GM19193 (cell line): ENCODE measurements around the gene HCFC1.

Source experiments
- POLR2A ChIP-seq: IDR thresholded peaks from 4 replicates; pipeline ENCODE4 v1.6.1; 2011; ENCODE audit not compliant: insufficient read depth, insufficient read length; ENCODE audit errors: extremely low read depth

HCFC1 gene

GRCh38 chrX:153932220-153932915, 39.2 kb downstream of the HCFC1 start:
- no peak for TF ChIP-seq POLR2A

- TF ChIP-seq POLR2A, result no peak
These were observed 39.9 kb downstream of the HCFC1 start for GRCh38 chrX:153931748-153932147.

- no peak for TF ChIP-seq POLR2A
These were observed 40.5 kb downstream of the HCFC1 start for GRCh38 chrX:153931151-153931550.

GRCh38 chrX:153930011-153930910, 41.4 kb downstream of the HCFC1 start:
- no peak for TF ChIP-seq POLR2A

- no peak for TF ChIP-seq POLR2A
These were observed 42.0 kb downstream of the HCFC1 start for GRCh38 chrX:153929576-153929975.

DNA sequence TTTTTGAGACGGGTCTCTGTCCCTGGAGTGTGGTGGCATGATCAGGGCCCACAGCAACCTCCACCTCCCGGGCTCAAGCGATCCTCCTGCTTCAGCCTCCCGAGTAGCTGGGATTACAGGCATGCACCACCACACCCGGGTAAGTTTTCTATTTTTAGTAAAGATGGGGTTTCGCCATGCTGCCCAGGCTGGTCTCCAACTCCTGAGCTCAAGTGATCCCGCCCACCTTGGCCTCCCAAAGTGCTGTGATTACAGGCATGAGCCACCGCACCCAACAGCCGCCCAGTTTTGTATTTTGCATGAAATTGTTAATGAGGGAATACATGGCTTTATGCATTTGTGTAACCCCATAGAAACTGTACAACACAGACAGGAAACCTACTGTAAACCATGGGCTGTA, 42.8 kb downstream of the HCFC1 start:
- no peak for TF ChIP-seq POLR2A

DNA sequence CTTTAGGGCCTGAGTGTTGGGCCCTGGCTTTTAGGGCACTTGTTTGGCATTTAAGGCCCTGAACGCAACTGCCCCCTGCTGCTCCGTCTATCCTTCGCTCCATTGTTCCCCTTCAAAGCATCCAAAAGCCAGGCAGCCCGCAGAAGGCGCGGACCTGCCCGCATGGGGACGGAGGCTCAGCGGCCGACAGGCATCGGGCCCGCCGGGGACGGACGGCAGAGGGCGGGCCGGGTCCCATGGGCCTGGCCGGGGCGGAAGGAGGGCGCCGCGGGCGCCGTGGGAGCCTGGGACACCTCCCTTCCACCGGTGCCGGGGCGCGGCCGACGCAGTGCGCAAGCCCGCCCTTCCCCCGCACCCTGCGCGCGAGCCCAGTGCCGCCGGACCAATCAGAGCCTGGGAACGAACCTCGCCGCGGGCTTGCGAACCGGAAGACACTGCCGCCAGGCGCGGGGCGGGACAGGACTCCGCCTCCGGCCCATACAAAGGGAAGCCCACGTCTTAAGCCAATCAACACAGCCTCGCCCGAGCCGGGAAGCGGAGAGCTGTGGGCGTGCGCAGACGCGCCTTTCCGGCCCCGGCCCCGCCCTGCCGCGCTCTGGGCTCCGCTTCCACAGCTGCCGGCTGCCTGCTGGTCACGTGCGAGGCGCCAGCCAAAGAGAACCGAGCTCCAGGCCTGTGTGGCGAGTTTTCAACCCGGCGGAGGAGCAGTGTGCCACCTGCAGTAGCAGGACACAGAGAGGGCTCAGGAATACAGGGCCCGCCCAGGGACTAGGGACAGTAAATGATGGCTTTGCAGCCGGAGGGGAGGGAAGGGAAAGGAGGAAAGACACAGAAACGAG, 43.5 kb downstream of the HCFC1 start:
- TF ChIP-seq POLR2A, result peak; percentile 63

GRCh38 chrX:153927672-153927921, 44.0 kb downstream of the HCFC1 start:
- TF ChIP-seq POLR2A, result no peak

GRCh38 chrX:153926858-153927671, 44.6 kb downstream of the HCFC1 start:
- TF ChIP-seq POLR2A, result peak; percentile 16

DNA sequence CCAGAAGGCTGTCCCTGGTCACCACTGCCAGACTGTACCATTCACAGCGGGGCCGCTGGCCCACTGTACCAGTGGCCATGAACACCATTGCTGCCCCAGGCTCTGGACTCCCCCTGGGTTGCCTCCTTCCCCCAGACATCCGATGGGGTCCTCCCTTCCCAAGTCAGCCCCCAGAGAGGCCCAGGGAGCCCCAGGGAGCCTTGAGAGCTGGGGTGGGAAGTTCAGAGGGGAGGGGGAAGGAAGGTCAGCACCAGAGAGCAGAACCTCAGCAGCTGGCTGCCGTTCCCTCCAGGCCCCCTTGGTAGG, 45.1 kb downstream of the HCFC1 start:
- peak; percentile 65 for TF ChIP-seq POLR2A

GRCh38 chrX:153925739-153926551, 45.7 kb downstream of the HCFC1 start, which contains the start of gene ARHGAP4:
TSS of gene ARHGAP4 (minus strand) at chrX:153926264. CDS start at chrX:153926202, 62 bp downstream.
- peak; percentile 27 for TF ChIP-seq POLR2A

DNA sequence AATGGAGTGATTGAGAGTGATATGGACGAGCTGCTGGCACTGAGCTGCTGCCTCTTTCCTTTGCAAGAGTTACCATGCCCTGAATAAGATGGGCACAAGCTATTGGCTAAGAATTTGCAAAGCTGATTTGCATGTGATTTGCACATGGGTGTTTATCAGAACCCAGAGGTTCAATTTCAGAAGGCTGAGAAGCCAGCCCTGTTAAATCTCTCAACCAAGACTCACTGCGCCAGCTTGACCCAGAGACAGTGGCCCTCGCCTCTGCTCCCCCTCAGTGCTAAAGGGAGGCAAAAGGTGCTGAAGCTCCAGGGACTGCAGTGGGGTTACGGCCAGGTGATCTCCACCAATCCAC, 46.3 kb downstream of the HCFC1 start:
- peak; percentile 95 for TF ChIP-seq POLR2A

GRCh38 chrX:153924149-153924861, 47.3 kb downstream of the HCFC1 start:
- no peak for TF ChIP-seq POLR2A

GRCh38 chrX:153922932-153923857, 48.4 kb downstream of the HCFC1 start:
- TF ChIP-seq POLR2A, result no peak
